Gastroesophageal sphincter (tissue), 3 donors: ENCODE measurements around the gene TTC9C.

Experiments used
- CTCF ChIP-seq, 4 experiments: fragments of 200-600 bp in 2 of 4; fragments of 450-650 bp in 2 of 4; sonication (generic) in 1 of 4; IDR thresholded peaks; one replicate each; pipeline ENCODE4 v1.5.1; 2017 to 2019; ENCODE audit warnings: antibody characterized with exemption in 4 of 4, mild to moderate bottlenecking in 2 of 4, moderate library complexity in 2 of 4
- EP300 ChIP-seq: sonication (generic); formaldehyde crosslinking; IDR thresholded peaks from one replicate; pipeline ENCODE4 v1.6.1; 2017; ENCODE audit warnings: antibody characterized with exemption, mild to moderate bottlenecking

- TF ChIP-seq CTCF (IDR thresholded peaks at IDR 0.05): no peak
- TF ChIP-seq EP300: no peak
These were observed 2.0 kb upstream of the TTC9C start for GRCh38 chr11:62726156-62726914.
